HG02623 (cell line): ENCODE measurements around the gene NRXN3.
"Not testable (repeated sequence)": the region's sequence is repeated elsewhere in the genome, so short reads cannot be mapped to it uniquely, and the experiment has no call there.

Source experiments
- ATAC-seq: cut with Tn5 transposase; IDR thresholded peaks from one replicate; pipeline ENCODE4 v1.9.1; 2021; ENCODE audit warnings: moderate library complexity; ENCODE audit not compliant: unreplicated experiment

Gene NRXN3

DNA sequence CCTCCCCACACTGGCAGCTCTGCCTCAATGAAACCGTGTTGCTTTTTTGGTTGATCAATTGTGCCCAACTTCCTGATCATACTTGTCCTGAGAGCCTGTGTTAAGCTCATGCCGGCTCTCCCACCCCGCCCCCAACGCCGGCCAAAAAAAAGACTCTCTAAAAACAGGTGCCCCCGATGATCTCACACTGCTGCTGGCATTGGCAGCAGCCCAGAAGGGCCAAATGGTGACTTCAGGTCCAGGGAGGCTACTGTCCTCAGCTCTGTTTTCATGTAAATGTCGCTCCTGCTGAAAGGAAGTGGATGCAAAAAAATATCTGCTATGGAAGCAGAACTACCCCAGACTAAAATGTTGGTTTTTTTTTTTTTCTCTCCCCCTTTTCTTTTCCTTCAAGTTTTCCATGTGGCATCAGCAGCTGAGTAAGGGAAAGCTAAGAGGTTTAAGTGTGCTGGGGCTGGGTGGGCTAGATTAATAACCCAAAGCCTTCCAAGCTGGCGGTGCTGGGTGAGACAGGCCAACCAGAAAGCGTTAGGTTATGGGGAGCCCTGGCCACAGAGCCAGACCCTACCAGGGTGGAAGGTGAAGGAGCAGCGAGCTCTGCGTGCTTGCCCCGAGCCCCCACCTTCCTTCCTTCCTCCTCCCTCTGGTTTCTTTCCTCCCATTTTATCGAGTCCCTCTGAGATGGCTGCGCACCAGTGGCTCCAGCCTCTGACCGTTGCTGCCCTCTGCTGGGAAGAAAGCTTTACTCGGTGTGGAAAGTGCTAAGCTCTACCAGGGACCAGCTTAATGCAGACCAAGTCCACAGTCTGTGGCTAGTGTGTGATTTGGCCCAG, 396.1 kb downstream of the NRXN3 start:
- peak; percentile 79 for ATAC-seq

DNA sequence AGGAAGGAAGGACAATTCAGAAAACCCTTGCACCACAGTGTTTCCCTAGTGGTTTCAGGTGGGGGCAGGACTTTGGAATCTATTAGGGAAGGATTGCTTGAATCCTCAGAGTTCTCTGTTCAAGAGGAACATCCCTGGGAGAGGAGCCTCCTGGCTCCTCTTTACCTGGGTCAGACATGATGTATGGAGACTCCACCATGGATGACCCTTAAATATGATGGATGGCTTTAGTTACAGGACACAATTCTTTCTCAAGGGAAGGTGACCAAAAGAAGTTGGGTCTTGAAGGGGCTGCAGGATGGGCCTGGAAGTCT, 396.6 kb downstream of the NRXN3 start:
- peak; percentile 9 for ATAC-seq

DNA sequence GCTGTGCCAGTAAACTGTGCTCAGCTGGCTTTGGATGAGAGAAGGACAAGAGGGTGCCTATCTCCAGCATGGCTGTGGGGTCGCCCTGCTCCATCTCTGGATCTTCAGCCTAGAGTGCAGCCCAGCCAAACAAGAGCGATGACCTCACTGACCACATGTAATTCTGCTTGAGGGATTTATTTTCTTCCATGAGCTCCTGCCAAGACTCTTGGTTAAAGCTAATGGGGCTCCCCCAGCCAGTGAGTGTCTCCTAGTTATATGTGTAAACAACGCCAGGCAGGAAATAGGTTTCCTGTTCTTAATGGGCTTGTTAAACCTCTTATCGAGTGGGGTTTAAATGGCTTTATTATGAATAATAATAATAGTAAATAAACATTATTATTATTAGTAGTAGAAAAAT, 397.2 kb downstream of the NRXN3 start:
- no peak for ATAC-seq

DNA sequence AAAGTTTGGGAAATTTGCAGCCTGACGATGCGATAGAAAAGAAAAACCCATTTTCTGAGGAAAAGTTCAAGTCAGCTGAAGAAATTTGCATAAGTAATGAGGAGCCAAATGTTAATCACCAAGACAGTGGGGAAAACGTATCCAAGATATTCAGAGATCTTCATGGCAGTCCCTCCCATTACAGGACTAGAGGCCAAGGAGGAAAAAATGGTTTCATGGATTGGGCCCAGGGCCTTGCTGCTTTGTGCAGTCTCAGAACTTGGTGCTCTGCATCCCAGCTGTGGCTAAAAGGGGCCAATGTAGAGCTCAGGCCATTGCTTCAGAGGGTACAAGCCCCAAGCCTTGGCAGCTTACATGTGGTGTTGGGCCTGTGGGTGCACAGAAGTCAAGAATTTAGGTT, 403.6 kb downstream of the NRXN3 start:
- ATAC-seq: not testable (repeated sequence)

DNA sequence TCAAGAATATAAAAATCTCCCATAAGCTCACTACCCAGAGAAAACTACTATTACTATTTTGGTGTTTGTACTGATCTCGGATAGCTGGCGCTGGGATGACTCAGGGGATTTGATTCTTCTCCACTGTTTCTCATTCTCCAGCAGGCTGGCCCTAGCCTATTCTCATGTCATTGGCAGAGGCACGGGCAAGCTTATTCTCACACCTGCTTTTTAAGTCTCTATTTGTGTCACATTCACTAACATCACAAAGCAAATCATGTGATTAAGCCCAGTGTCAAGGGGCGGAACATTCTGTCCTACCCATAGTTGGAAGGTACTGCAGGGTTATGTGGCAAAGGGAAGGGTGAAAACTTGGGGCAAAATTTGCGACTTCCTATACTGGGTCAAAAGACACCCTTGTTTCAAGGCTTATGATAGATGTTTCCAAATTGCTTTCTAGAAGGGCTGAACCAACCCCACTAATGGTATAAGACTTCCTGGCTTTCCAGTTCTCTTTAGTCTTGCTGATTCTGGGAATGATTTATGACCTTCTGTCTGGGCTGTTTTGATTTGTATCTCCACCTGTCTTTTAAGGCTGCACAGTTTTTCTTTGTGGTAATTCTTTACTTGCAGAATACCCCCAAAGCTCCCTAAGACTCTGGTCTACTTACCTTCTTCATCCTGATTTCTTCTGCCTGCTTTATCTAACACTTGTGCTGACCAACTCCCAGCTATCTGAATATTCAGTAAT, 406.4 kb downstream of the NRXN3 start:
- no peak for ATAC-seq

DNA sequence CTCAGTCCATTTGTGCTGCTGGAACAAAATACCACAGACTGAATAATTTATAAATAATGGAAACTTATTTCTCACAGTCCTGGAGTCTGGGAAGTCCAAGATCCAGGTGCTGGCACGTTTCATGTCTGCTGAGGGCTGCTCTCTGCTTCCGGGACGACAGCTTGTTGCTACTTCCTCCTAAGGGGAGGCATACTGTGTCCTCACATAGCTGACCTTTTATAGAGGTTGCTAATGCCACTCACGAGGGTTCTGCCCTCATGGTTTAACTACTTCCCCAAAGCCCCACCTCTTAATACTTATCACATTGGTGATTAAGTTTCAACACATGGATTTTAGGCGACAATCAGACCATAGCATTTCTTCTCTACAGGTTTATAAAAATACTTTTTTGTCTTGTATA, 411.1 kb downstream of the NRXN3 start:
- no peak for ATAC-seq

DNA sequence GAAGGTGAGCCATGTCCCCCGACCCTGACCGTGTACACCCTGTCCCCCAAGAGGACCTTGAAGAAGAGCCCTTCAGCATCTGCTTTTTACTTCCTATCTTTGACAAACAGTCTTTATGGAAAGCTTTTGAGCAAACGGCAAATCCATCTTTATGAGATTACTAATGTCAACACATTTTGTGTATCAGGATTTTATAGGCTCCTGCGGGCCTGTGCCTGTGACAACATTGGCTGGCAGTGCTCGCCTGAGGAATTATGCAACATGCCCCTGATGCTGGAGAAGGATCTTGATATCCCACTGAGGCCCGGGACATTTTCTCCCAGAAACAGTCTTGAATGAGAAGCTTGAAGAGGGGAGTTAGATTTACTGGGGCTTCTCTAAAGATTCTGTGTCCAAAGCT, 416.5 kb downstream of the NRXN3 start:
- ATAC-seq: no peak

DNA sequence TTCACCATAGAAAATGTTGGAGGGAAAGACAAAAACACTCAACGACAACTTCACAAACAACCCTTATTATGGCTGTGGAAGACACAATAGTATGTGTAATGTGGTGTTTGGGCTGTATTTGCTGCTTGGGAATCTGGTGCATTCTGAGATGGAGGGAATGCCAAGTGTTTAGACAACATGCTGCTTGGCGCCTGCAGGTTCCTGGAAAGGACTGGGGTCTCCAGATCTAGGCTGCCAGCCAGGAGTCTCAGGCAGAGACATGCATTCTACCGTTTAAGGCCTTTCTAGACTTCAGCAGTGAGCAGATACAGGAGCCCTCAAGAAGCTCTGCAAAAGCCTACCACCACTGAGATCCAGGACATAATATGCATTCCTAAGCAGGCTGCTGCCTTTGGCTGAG, 418.7 kb downstream of the NRXN3 start:
- no peak for ATAC-seq

DNA sequence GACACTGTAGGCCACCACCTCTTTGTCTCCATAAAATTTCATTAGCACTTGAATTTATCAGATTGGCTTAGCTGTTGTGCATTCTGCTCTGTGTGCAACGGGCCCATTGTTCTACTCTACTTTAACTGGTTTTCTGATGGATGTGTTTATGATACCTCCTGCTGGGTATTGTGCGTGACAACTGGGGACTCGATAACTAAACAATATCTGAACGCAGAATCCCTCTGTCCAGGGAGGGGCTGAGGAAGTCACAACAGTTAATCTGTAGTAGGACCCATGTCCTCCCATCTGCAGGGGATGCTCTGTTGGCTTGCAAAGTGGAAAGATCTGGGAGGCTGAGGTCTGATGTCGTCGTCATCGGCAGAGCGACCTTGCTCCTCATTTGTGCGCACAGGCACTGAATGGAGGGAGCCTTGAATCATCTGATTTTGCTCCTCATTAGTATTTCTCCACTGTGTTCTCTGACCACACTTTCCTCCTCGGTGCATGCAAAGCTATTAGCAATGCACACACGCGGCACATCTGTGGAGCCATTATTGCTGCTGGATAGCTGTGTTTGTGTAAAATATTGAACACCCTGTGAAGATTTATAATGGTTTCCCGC, 422.5 kb downstream of the NRXN3 start:
- ATAC-seq: no peak

DNA sequence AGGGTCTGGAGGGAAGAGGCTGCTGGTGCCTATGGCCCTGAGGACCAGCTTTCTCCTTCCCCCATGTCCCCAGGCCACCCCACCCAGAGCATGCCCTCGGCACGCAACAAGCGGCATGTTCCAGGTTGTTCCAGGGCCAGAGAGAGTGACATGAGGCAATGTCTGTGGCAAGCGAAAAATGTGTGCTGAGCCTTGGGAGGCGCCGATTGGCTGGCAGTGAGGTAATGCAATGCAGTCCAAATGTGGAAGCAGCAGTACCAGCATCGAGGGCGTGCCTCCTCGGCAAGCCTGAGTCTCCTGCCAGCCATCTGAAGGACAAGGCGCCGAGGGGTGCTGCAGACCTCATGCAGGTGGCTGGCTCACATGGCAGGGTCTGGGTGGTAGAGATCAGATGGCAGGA, 423.8 kb downstream of the NRXN3 start:
- no peak for ATAC-seq

DNA sequence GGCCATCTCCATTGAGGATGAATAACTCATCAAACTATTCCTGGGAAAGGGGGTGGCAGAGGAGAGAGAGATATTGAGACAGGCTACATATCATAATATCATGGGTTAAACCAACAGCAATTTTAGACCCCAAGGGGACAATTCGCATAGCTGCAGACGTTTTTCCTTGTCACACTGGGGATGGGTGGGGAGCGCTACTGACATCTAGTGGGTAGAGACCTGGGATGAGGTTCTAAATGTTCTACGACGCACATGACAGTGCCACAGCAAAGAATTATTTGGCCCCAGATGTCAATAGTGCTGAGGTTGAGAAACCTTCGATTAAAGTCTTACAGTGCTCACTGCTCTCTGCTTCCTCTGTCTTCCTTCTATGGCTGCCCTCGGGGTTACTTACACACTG, 425.6 kb downstream of the NRXN3 start:
- no peak for ATAC-seq

DNA sequence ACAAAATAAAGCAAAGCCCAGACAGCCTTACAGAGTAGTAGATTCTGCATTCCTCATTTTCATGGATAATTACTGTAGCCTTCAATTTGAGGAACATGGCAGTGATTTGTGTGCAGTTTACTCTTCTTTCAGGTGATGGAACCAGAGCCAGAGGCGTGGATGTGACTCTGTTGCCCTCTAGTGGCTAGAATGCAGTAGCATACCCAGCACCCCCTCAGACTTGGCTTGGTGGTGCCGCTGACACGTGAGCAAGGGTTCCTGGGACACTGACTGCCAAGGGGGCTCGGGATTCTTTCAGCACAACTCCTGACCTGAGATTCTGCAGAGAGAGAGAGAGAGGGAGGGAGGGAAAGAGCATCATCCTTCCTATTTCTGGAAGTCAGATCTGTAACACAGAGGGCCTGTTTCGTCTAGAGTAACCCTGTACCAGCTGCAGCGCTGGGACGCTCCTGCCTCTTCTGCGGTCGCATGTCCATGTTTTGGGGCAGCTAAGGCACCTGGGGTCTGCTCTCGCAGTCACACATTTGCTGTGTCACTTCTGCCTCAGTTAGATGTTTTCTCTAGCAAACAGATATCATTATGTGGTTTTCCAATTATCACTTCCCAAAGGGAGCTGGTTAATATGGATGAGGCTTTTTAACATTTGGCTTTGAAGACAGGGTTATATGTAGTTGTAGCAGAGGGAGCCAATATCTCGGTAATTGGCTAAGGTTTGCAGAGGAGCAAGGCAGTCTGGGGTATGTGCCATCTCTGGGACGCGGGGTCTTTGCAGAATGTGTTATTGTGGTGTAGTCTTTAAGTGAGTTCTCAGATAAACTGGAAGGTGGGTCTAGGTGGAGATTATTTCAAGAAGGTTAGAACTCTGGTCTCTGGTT, 428.1 kb downstream of the NRXN3 start:
- ATAC-seq: peak; percentile 91

DNA sequence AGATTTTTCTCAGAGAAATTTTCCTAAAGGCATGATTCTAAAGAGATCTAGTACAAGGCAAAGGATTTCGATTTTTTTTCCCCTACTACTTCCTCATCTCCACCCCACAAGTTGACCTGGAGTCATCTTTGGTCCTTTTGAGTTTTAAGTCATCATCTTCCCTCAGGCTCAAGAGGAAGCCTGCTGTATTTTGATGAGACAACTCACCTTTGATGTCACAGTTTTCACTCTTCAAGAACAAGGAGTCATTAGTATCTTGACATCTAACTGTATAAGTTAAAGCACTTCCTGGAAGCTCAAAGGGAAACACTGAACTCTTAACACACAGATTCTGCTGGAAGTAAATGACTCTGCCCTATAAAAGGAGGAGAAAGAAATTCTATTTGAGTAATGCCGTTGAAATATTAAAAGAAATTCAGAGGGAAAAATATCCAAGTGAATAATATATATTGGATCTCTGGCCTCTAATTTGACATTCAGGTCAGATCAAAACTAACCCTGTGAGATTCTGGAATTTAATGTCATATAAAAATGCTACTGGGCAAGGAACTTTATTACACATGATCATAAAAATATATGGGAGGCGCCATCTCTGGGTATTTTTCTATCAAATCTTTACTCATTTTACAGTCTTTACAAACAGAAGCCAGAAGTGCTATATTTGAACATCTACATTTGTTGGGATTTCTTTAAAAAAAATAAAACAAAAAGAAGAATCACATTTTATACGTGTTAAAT, 435.0 kb downstream of the NRXN3 start:
- ATAC-seq: no peak

DNA sequence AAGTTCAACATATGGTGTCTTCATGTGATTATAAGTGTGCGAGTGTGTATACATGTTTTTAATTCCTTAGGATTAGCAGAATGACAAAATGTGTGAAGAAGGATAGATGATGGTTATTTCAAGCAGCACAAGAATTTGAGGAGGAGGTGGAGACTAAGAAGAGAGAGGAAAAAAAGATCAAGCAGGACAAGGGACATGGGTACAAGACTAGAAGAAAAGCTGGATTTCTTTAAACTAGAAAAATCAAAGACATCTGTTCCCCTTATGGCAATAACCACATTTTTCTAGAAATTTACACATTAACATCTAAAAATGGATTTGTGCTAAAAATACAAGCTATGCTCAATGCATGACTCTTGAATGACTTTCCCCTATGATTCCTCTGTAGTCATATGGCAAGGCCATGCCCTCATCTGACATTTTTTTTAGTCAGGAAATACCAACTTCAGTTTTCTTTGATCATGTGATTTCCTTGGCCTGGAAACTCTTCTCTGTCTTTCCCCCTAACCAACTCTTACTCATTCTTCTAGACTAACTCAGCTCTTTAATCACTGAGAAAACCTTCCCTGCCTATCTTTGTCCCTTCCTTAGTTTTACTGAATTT, 435.8 kb downstream of the NRXN3 start:
- ATAC-seq: no peak

DNA sequence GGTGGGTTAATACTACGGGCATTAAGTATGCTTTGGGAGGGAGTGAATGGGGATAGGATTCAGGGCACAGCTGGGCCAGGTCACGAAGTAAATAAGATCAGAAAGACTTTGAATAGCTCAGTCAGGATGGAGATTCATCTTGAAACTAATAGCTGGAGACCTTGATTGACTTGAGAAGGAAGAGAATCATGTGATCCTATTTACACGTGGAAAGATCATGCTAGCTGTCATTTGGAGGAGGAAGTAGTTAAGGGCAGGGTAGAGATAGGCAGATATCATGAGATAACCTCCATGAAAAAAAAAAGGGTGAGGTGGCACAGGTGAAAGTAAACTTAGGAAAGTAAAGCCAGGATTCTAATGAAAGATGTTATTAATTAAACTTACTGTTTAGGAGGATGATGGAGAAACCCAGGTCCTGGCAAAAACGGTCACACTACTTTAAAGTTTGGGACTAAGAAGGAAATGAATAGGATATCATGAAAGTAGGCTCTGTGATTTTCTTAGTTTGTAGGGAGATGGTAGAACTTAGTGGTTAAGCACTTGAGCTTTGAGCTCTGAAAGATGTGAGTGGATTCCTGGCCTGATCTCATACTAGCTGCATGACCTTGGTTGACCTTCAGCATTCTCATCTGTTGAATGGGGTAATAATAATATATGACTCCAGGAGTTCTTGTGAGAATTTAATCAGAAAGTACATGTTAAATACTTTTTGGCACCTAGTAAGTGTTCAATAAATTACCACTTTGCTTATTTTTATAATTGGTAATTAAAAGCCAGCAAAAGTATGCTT, 439.0 kb downstream of the NRXN3 start:
- no peak for ATAC-seq

DNA sequence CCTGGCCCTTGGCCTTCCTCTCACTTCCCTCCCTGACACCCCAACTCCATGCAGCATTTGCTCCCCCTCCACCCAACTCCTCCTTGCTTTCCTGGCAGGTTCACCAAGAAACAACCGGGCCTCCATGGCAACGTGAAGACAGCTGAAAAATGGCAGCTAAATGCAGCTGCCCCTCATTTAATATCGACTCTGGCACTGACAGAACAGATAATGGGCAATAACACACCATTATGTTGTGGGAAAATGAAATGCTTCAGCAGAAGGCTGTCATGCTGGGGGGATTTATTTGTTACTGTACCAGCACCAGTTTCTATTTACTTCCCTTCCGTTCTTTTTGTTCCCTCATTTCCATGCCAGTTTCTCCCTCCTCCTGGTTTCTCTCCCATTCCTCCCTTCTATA, 440.8 kb downstream of the NRXN3 start:
- no peak for ATAC-seq

DNA sequence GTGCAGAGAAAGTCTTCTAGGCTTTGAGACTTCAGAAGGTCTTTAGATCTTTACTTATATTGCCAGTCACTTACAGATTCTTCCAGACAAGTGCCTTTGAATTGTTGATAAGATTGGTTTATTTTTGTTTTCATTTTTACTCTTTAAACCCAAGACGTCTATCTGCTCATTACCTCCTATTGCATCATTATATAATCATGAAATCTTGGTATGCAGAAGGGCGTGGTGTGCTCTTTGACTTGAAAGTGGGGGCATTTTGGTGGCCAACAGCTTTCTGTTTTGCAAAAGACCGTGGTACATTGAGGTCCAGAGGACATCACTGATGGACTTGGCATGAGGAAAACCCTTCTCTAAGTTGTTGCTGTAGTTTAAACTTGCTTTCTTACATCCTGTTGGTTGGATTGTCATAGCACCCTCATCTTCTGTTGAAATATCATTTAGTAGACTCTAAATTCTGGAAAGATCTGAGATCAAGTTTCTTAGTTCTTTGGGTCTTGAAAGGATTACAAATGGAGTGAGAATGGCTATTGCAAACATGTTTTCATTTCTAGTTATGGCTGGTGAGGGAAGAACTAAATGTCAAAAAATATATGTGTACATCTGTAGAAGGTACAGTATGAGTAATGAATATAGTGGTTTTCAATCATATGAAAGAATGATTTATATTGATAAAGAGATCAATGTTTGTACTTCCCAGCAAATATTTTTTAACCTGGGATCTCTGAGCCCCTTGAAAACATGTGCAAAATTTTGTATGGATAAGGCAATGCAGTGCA, 441.8 kb downstream of the NRXN3 start:
- no peak for ATAC-seq

DNA sequence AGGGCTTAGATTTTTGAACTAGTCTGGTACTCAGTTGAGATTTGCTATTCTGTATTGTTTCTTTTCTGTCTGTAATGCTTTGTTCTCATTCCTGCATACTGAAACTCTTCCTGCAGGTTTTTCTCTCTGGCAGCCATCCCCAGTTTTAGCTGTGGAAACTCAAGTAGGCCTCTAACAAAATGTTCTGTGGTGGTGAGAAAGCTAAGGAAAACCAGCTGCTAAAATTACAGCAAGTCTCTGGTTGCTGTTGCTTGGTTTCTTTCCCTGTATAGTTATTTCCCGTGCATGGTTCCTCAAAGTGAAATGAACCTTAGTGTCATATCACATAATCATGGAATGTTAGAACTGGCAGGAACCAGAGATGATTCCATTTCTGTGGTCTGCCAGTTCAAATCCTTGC, 442.5 kb downstream of the NRXN3 start:
- ATAC-seq: no peak

DNA sequence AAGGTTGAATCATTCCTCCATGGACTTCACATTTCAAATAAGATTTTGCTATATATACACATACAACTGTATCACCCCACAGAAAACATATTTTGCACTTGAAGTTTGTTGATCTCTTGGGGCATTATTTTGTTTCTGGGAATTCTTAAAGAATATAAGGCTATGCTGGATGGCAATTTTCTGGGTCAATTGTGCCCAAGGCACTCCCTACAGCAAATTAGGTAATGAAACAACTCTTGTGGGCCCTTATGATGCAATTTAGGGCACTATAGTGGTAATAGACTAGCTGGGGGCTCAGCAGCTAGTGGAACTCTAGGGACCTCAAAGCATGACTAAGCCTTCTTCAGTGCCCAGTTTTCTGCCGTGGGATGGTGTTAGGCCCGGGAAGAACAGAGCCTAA, 444.4 kb downstream of the NRXN3 start:
- ATAC-seq: no peak
